Transverse colon (tissue), 4 donors: ENCODE results near the gene PCDHB10. TPM values are rescaled to one million over a fixed set of nuclear protein-coding genes. Genes with fewer than 3 reads are reported as not detected.
"Not testable (repeated sequence)": the region's sequence is repeated elsewhere in the genome, so short reads cannot be mapped to it uniquely, and the experiment has no call there.

Experiments used
- DNase-seq: peaks from one replicate; pipeline ENCODE4 v3.0.0-alpha.2; 2019
- H3K27ac ChIP-seq, 4 donors: fragments of 200-600 bp; sonication (generic); 2 replicates each; pipeline ENCODE4 v1.5.1; 2016 to 2018; ENCODE audit warnings: inconsistent platforms in 4 of 4
- H3K27me3 ChIP-seq: fragments of 200-600 bp; sonication (generic); 2 replicates; pipeline ENCODE4 v1.5.1; 2017; ENCODE audit warnings: inconsistent platforms
- H3K36me3 ChIP-seq, 4 donors: fragments of 200-600 bp; sonication (generic); 2 replicates each; pipeline ENCODE4 v1.5.1; 2017 to 2019; ENCODE audit warnings: inconsistent platforms in 4 of 4
- H3K4me1 ChIP-seq, 4 donors: fragments of 200-600 bp; sonication (generic); 2 replicates each; pipeline ENCODE4 v1.5.1; 2017 to 2020; ENCODE audit warnings: inconsistent platforms in 4 of 4
- H3K4me3 ChIP-seq, 4 donors: fragments of 200-600 bp; sonication (generic); 1 replicate in 1 of 4; 2 replicates in 3 of 4; pipeline versions ENCODE4 v1.5.1 to v1.6.1; 2017 to 2019; ENCODE audit warnings: inconsistent platforms in 4 of 4
- H3K9me3 ChIP-seq, 2 donors: fragments of 200-600 bp; sonication (generic); 2 replicates each; pipeline ENCODE4 v1.5.1; 2017 to 2019; ENCODE audit warnings: inconsistent platforms in 2 of 2
- CTCF ChIP-seq, 5 experiments: fragments of 200-600 bp in 3 of 5; fragments of 450-650 bp in 2 of 5; sonication (generic) in 3 of 5; IDR thresholded peaks; 1 replicate in 2 of 5; 2 replicates in 3 of 5; pipeline ENCODE4 v1.5.1; 2016 to 2017; ENCODE audit warnings: antibody characterized with exemption in 5 of 5, inconsistent platforms in 3 of 5, mild to moderate bottlenecking in 2 of 5, moderate library complexity in 1 of 5
- EP300 ChIP-seq: sonication (generic); formaldehyde crosslinking; IDR thresholded peaks from one replicate; pipeline ENCODE4 v1.6.1; 2017; ENCODE audit warnings: antibody characterized with exemption, low read depth
- POLR2A ChIP-seq: fragments of 450-650 bp; IDR thresholded peaks from one replicate; pipeline ENCODE4 v1.6.1; 2016; ENCODE audit warnings: antibody characterized with exemption, mild to moderate bottlenecking, moderate library complexity
- POLR2AphosphoS5 ChIP-seq, 3 donors: sonication (generic); formaldehyde crosslinking; IDR thresholded peaks; one replicate each; pipeline ENCODE4 v1.6.1; 2016; ENCODE audit warnings: antibody characterized with exemption in 3 of 3
- WGBS, 2 donors: methylation state at CpG; one replicate each; pipeline ENCODE4 v1.1.5; 2018; ENCODE audit warnings: low coverage in 1 of 2; 5-methylcytosine and 5-hydroxymethylcytosine counted together
- in situ Hi-C, 4 donors: fragments of 200-750 bp; cut with MboI; loops; one replicate each; pipeline versions ENCODE4 v1.15.0 to v1.15.1; 2017; ENCODE audit warnings: low sequenced_read_pairs in 3 of 4, low pct_ligation_motif_present in 1 of 4, low pct_unique_long_range_greater_than_20kb in 1 of 4
- intact Hi-C: fragments of 100-400 bp; cut with DNase I; formaldehyde crosslinking; loops from one replicate; pipeline ENCODE4 v1.15.1; 2023; ENCODE audit warnings: low total_unique reads
- total RNA-seq, 4 donors: library from RNA; depleted of rRNA; stranded (reverse); fragments of >200 nt; gene quantifications; one replicate each; pipeline ENCODE4 v1.1.0, GENCODE V29; 2016

Gene PCDHB10
- total RNA-seq, 4 donors from 2014 or later = 0.68 to 1.1 (median 0.79) TPM; not detected in 1

- Histone ChIP-seq H3K27me3 (no peaks in the 10 kb centered on the region), H3K27ac (no peak overlapping the region), H3K36me3 (no peaks in the 10 kb centered on the region), H3K9me3 (peaks cover 40 to 57% of the 10 kb centered on the region in 2 donors), H3K4me1 (no peaks in the 10 kb centered on the region), H3K4me3 (no peak overlapping the region)
- in situ Hi-C loops (no loop called here), intact Hi-C loops (no loop called here)
- WGBS, 2 donors = 48 to 51% methylated on average over 3 of the region's 3 CpGs
- TF ChIP-seq CTCF (IDR thresholded peaks at IDR 0.05) = no peak
- TF ChIP-seq POLR2AphosphoS5 (IDR thresholded peaks at IDR 0.05) = no peak
- no peak for TF ChIP-seq EP300
- no peak for TF ChIP-seq POLR2A
- DNase-seq = no peak
Measured at GRCh38 chr5:141196363-141196762, 4.2 kb downstream of the PCDHB10 start.

- in situ Hi-C loops = loop anchor here (25.0 kb wide), 2 partner anchors 188 to 363 kb away; partner anchors contain the start of genes PCDHGA7 (in 1 of the 4), PCDHGA8 (in 1 of the 4), PCDHGB4 (in 1 of the 4) and PCDHGB5 (in 1 of the 4)
- H3K36me3 ChIP-seq = no peaks in the 10 kb centered on the region
- no peaks in the 10 kb centered on the region for H3K4me1 ChIP-seq
- H3K4me3 ChIP-seq = no peak within 1 kb of the TSS
- no peak for TF ChIP-seq POLR2A
- no peak for TF ChIP-seq POLR2AphosphoS5 (IDR thresholded peaks at IDR 0.05)
- TF ChIP-seq EP300 = no peak
- TF ChIP-seq CTCF (IDR thresholded peaks at IDR 0.05) = peak in 1 of 5 experiments; percentile 6
- intact Hi-C loops = no loop called here
- H3K9me3 ChIP-seq = peaks cover 41 to 61% of the 10 kb centered on the region in 2 donors
- H3K27me3 ChIP-seq = no peaks in the 10 kb centered on the region
- DNase-seq = no peak
- H3K27ac ChIP-seq = no peak within 1 kb of the TSS
- 51 to 60% methylated on average over 16 to 21 of the region's 21 CpGs for WGBS, 2 donors
Measured at GRCh38 chr5:141199359-141200235, 7.4 kb downstream of the PCDHB10 start, which contains the start of gene PCDHB11. PCDHB11 (plus strand) TSS chr5:141199627; CDS start chr5:141199775, 148 bp downstream.

- DNase-seq, H3K4me1 ChIP-seq, H3K36me3 ChIP-seq, intact Hi-C loops, H3K27me3 ChIP-seq, H3K27ac ChIP-seq, H3K4me3 ChIP-seq: not testable (repeated sequence)
- WGBS, 2 donors = 71% methylated on average over 17 of the region's 38 CpGs; no CpG with 5 or more reads in 1 of the 2 donors
- H3K9me3 ChIP-seq = peaks cover 34 to 48% of the 10 kb centered on the region in 2 donors
- in situ Hi-C loops = loop anchor here (25.0 kb wide), 2 partner anchors 186 to 361 kb away; partner anchors contain the start of genes PCDHGA7 (in 1 of the 4), PCDHGA8 (in 1 of the 4), PCDHGB4 (in 1 of the 4) and PCDHGB5 (in 1 of the 4)
Measured at GRCh38 chr5:141201126-141201525, 9.0 kb downstream of the PCDHB10 start.

DNA sequence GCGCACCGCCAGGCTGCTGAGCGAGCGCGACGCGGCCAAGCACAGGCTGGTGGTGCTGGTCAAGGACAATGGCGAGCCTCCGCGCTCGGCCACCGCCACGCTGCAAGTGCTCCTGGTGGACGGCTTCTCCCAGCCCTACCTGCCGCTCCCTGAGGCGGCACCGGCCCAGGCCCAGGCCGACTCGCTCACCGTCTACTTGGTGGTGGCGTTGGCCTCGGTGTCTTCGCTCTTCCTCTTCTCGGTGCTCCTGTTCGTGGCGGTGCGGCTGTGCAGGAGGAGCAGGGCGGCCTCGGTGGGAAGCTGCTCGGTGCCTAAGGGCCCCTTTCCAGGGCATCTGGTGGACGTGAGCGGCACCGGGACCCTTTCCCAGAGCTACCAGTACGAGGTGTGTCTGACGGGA, 9.5 kb downstream of the PCDHB10 start:
- in situ Hi-C loops = loop anchor here (25.0 kb wide), 2 partner anchors 186 to 361 kb away; partner anchors contain the start of genes PCDHGA7 (in 1 of the 4), PCDHGA8 (in 1 of the 4), PCDHGB4 (in 1 of the 4) and PCDHGB5 (in 1 of the 4)
- H3K36me3 ChIP-seq, H3K4me3 ChIP-seq, H3K4me1 ChIP-seq, DNase-seq, intact Hi-C loops, H3K27ac ChIP-seq, H3K27me3 ChIP-seq: not testable (repeated sequence)
- WGBS, 2 donors = 67% methylated on average over 16 of the region's 35 CpGs; no CpG with 5 or more reads in 1 of the 2 donors
- peaks cover 29 to 43% of the 10 kb centered on the region in 2 donors for H3K9me3 ChIP-seq

- WGBS, 2 donors = 30 to 35% methylated on average over 11 of the region's 11 CpGs
- Histone ChIP-seq H3K4me1 (no peaks in the 10 kb centered on the region), H3K27ac (no peak within 1 kb of the TSS), H3K36me3 (no peaks in the 10 kb centered on the region), H3K27me3 (peaks cover 5% of the 10 kb centered on the region), H3K4me3 (no peak within 1 kb of the TSS), H3K9me3 (peaks cover 7 to 49% of the 10 kb centered on the region in 2 donors)
- TF ChIP-seq POLR2A = no peak
- peak in 1 of 5 experiments; percentile 6 for TF ChIP-seq CTCF (IDR thresholded peaks at IDR 0.05)
- in situ Hi-C loops = loop anchor here (25.0 kb wide), 2 partner anchors 179 to 354 kb away; partner anchors contain the start of genes PCDHGA7 (in 1 of the 4), PCDHGA8 (in 1 of the 4), PCDHGB4 (in 1 of the 4) and PCDHGB5 (in 1 of the 4)
- intact Hi-C loops = no loop called here
- no peak for DNase-seq
Measured at GRCh38 chr5:141208478-141208877, 16.3 kb downstream of the PCDHB10 start, which contains the start of gene PCDHB12. PCDHB12 (plus strand) TSS chr5:141208719; CDS start chr5:141208908, 189 bp downstream.

GRCh38 chr5:141210281-141210680, 18.1 kb downstream of the PCDHB10 start:
- intact Hi-C loops = not testable (repeated sequence)

More at GRCh38 chr5:141210281-141210680, 18.1 kb downstream of the PCDHB10 start:
- in situ Hi-C loops = loop anchor here (25.0 kb wide), 2 partner anchors 177 to 352 kb away; partner anchors contain the start of genes PCDHGA7 (in 1 of the 4), PCDHGA8 (in 1 of the 4), PCDHGB4 (in 1 of the 4) and PCDHGB5 (in 1 of the 4)
- H3K36me3 ChIP-seq, H3K27me3 ChIP-seq, H3K4me1 ChIP-seq, H3K4me3 ChIP-seq, DNase-seq, H3K27ac ChIP-seq: not testable (repeated sequence)
- peaks cover 11 to 56% of the 10 kb centered on the region in 2 donors for H3K9me3 ChIP-seq
- WGBS, 2 donors = 87% methylated on average over 37 of the region's 39 CpGs; no CpG with 5 or more reads in 1 of the 2 donors
